GM10266 (cell line): ENCODE measurements around the gene THOC1.

Experiments used
- DNase-seq: peaks from one replicate; pipeline ENCODE4 v3.0.0; 2012; ENCODE audit errors: extremely low spot score
- CTCF ChIP-seq: IDR thresholded peaks from 2 replicates; pipeline ENCODE4 v1.5.1; 2012; ENCODE audit warnings: mild to moderate bottlenecking, low read depth; ENCODE audit not compliant: control insufficient read depth, insufficient read depth; ENCODE audit errors: missing control alignments

The THOC1 gene

GRCh38 chr18:255171-255570, 12.7 kb downstream of the THOC1 start:
- no peak for DNase-seq

GRCh38 chr18:253121-253520, 14.7 kb downstream of the THOC1 start:
- no peak for DNase-seq
- no peak for TF ChIP-seq CTCF

More at GRCh38 chr18:255171-255570, 12.7 kb downstream of the THOC1 start:
- TF ChIP-seq CTCF: no peak

DNA sequence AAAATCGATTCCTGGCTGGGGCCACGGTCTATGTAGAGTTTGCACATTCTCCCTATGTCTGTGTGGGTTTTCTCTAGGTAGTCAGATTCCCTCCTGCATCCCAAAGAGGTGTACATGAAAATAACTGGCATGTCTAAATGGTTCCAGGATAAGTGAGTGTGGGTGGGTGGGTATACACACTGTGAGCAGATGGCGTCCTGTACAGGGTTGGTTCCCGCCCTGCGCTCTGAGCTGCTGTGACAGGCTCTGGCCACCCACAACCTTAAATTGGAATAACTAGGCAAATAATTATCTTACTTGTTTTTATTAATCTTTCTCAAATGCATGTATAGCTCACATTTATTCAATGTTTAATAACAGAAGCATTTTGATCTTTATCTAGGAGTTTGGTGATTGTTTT, 16.3 kb downstream of the THOC1 start:
- TF ChIP-seq CTCF: no peak
- DNase-seq: no peak

DNA sequence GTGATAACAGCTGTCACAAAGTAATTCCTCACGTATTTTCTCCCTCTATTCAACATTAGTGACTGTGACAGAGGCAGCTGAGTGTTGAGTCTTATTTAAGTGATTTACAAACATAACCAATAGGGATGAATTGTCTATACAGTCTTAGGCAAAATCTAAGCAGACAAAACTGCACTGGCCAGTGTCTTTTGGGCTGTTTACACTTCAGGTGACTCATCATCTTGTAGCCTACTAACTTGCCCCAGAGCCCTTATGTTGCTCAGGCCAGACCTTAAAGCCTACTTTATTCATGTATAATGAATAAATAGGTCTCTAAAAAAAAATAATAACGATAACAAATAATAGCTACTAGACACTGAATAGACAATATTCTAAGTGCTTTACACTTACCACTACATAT, 17.2 kb downstream of the THOC1 start:
- TF ChIP-seq CTCF: no peak
- no peak for DNase-seq

GRCh38 chr18:248053-248452, 19.8 kb downstream of the THOC1 start:
- DNase-seq: no peak
- TF ChIP-seq CTCF: no peak

GRCh38 chr18:245282-245847, 22.5 kb downstream of the THOC1 start:
- DNase-seq: no peak

More at GRCh38 chr18:245282-245847, 22.5 kb downstream of the THOC1 start:
- TF ChIP-seq CTCF: no peak
